K562 (cell line): Measurements from ENCODE around the gene YPEL2. TPM values are rescaled to one million over a fixed set of nuclear protein-coding genes. Genes with fewer than 3 reads are reported as not detected.

ENCODE experiments used
- AFF1 ChIP-seq, 2 experiments: fragments of 450-650 bp; IDR thresholded peaks; 2 replicates each; pipeline ENCODE4 v1.6.1; 2018; ENCODE audit warnings: mild to moderate bottlenecking in 2 of 2, low read depth in 1 of 2; ENCODE audit not compliant: partially characterized antibody in 2 of 2
- ATF2 ChIP-seq: sonication (generic); formaldehyde crosslinking; IDR thresholded peaks from 2 replicates; pipeline ENCODE4 v1.8.1; 2022; ENCODE audit warnings: missing genetic modification reagents
- ATF6 ChIP-seq: sonication (generic); formaldehyde crosslinking; IDR thresholded peaks from 2 replicates; pipeline ENCODE4 v1.4.0; 2020; ENCODE audit warnings: mild to moderate bottlenecking, missing genetic modification reagents
- FOXP1 ChIP-seq: sonication (generic); formaldehyde crosslinking; IDR thresholded peaks from 2 replicates; pipeline ENCODE4 v1.8.0; 2022; ENCODE audit warnings: mild to moderate bottlenecking, missing genetic modification reagents
- HMBOX1 ChIP-seq: sonication (generic); IDR thresholded peaks from 2 replicates; pipeline ENCODE4 v1.6.1; 2016
- IRF9 ChIP-seq: fragments of 450-650 bp; IDR thresholded peaks from 2 replicates; pipeline ENCODE4 v1.6.1; 2016; ENCODE audit warnings: missing biosample characterization, missing genetic modification characterization
- MLX ChIP-seq, 2 experiments: fragments of 450-650 bp in 1 of 2; sonication (generic) in 1 of 2; formaldehyde crosslinking; conservative IDR thresholded peaks; 2 replicates each; pipeline versions ENCODE4 v1.4.0 to v1.8.1; 2020 to 2022; ENCODE audit warnings: mild to moderate bottlenecking in 1 of 2, missing genetic modification reagents in 1 of 2
- MTA1 ChIP-seq: fragments of 450-650 bp; IDR thresholded peaks from 2 replicates; pipeline ENCODE4 v1.6.1; 2017; ENCODE audit warnings: borderline replicate concordance
- MTA2 ChIP-seq: fragments of 450-650 bp; IDR thresholded peaks from 2 replicates; pipeline ENCODE4 v1.6.1; 2016; ENCODE audit warnings: low read depth
- STAT5A ChIP-seq: IDR thresholded peaks from 2 replicates; pipeline ENCODE4 v1.6.1; 2012; ENCODE audit warnings: low read length, inconsistent platforms, borderline replicate concordance
- ZBTB49 ChIP-seq: sonication (generic); formaldehyde crosslinking; IDR thresholded peaks from 2 replicates; pipeline ENCODE4 v1.8.0; 2022; ENCODE audit warnings: missing genetic modification reagents, mild to moderate bottlenecking, borderline replicate concordance
- polyA plus RNA-seq, 8 experiments: library from polyadenylated mRNA; depleted of rRNA in 4 of 8; stranded (reverse) in 5 of 8; unstranded in 3 of 8; fragments of >200 nt; fragmentation: Nextera tagmentation in 2 of 8; fragmentation: Illumina TruSeq in 1 of 8; extraction: Ambion mirVana in 2 of 8; extraction: Trizol in 1 of 8; gene quantifications; 2 replicates each; pipeline versions ENCODE4 v1.2.1 to v1.2.3, GENCODE V29; 2011 to 2014; ENCODE audit warnings: inconsistent platforms in 1 of 8, missing spikeins in 1 of 8
- total RNA-seq, 7 experiments: library from RNA; depleted of rRNA in 6 of 7; stranded (reverse); fragments of >200 nt in 6 of 7; fragmentation: Illumina TruSeq in 2 of 7; extraction: Trizol in 2 of 7; gene quantifications; 2 replicates each; pipeline versions ENCODE4 v1.2.1 to v1.2.3, GENCODE V29; 2011 to 2021; ENCODE audit warnings: low replicate concordance in 1 of 7

Gene YPEL2
- total and polyA plus RNA-seq, 9 of the 15 experiments (the other 6 are each of a cell fraction or from before 2014, with no cell fraction given): 0.11 to 2.4 (median 0.47) TPM

- TF ChIP-seq IRF9: no peak
- TF ChIP-seq STAT5A: peak; percentile 68
- TF ChIP-seq MLX (CRISPR knock-in tag; conservative IDR thresholded peaks at IDR 0.05): no peak
- TF ChIP-seq FOXP1: no peak
- no peak for TF ChIP-seq ATF6 (CRISPR knock-in tag)
- TF ChIP-seq ZBTB49 (CRISPR knock-in tag): no peak
- no peak for TF ChIP-seq ATF2 (CRISPR knock-in tag)
- no peak for TF ChIP-seq AFF1 (IDR thresholded peaks at IDR 0.05; ENCODE audit: low read depth in 1 of 2, partially characterized antibody in 2 of 2)
- TF ChIP-seq MTA1: no peak
- TF ChIP-seq MTA2: no peak
- no peak for TF ChIP-seq HMBOX1
Measured at GRCh38 chr17:59416184-59416583, 84.7 kb downstream of the YPEL2 start (continued).
